HG03060 (cell line): ENCODE data around the gene CARS1.

Experiments used
- ATAC-seq: cut with Tn5 transposase; IDR thresholded peaks from one replicate; pipeline ENCODE4 v1.9.1; 2021; ENCODE audit warnings: low read depth, moderate number of reproducible peaks; ENCODE audit not compliant: unreplicated experiment

Gene CARS1

GRCh38 chr11:3011891-3012885 lies 45.0 kb downstream of the CARS1 start:
- no peak for ATAC-seq

GRCh38 chr11:3010521-3011275 lies 46.5 kb downstream of the CARS1 start:
- no peak for ATAC-seq

- no peak for ATAC-seq
These were observed 47.2 kb downstream of the CARS1 start for GRCh38 chr11:3010004-3010403.

GRCh38 chr11:3009481-3009880 lies 47.7 kb downstream of the CARS1 start:
- ATAC-seq = no peak

- no peak for ATAC-seq
These were observed 48.4 kb downstream of the CARS1 start for GRCh38 chr11:3008746-3009336.

GRCh38 chr11:3007404-3008010 lies 49.7 kb downstream of the CARS1 start:
- ATAC-seq = no peak

- no peak for ATAC-seq
These were observed 50.5 kb downstream of the CARS1 start for GRCh38 chr11:3006505-3007260.

GRCh38 chr11:3004481-3004880 lies 52.7 kb downstream of the CARS1 start:
- no peak for ATAC-seq

GRCh38 chr11:3003396-3004231 lies 53.6 kb downstream of the CARS1 start:
- no peak for ATAC-seq

- ATAC-seq = no peak
These were observed 54.4 kb downstream of the CARS1 start for GRCh38 chr11:3002871-3003270.

- ATAC-seq = no peak
These were observed 54.8 kb downstream of the CARS1 start for GRCh38 chr11:3002351-3002861.

- ATAC-seq = no peak
These were observed 55.7 kb downstream of the CARS1 start for GRCh38 chr11:3001496-3001895.

GRCh38 chr11:3000032-3000961 lies 56.9 kb downstream of the CARS1 start:
- no peak for ATAC-seq

- no peak for ATAC-seq
These were observed 57.7 kb downstream of the CARS1 start for GRCh38 chr11:2999464-2999998.

GRCh38 chr11:2998073-2998850 lies 59.0 kb downstream of the CARS1 start:
- no peak for ATAC-seq

GRCh38 chr11:2997406-2997805 lies 59.8 kb downstream of the CARS1 start:
- no peak for ATAC-seq

- ATAC-seq = no peak
These were observed 60.2 kb downstream of the CARS1 start for GRCh38 chr11:2996976-2997375.
